OCI-LY3 (cell line): ENCODE data around the gene STC2.

Experiments used
- H2AFZ ChIP-seq: fragments of 200-600, 300-600 bp; shearing (Covaris generic); 2 replicates; pipeline ENCODE4 v1.6.0; 2014; ENCODE audit warnings: antibody characterized with exemption, low read depth, low read length
- H3K27ac ChIP-seq: fragments of 200-600, 300-600 bp; sonication (generic); 2 replicates; pipeline ENCODE4 v1.5.1; 2014; ENCODE audit warnings: mild to moderate bottlenecking, low read length, moderate library complexity, mixed read lengths
- H3K27me3 ChIP-seq: fragments of 200-600, 300-600 bp; sonication (generic); 2 replicates; pipeline ENCODE4 v1.6.1; 2014; ENCODE audit warnings: low read depth, low read length, mixed read lengths
- H3K36me3 ChIP-seq: fragments of 200-600, 300-600 bp; sonication (generic); replicated peaks from 2 replicates; pipeline ENCODE3; 2014; ENCODE audit warnings: low read depth, low read length, mixed read lengths
- H3K4me1 ChIP-seq: fragments of 300-600, 200-600 bp; sonication (generic); 2 replicates; pipeline ENCODE4 v1.6.1; 2014; ENCODE audit warnings: low read length, mixed read lengths
- H3K4me2 ChIP-seq: fragments of 200-600, 300-600 bp; sonication (generic); 2 replicates; pipeline ENCODE4 v1.6.1; 2014; ENCODE audit warnings: low read length, mixed read lengths
- H3K4me3 ChIP-seq: fragments of 300-600, 200-600 bp; sonication (generic); 2 replicates; pipeline ENCODE4 v1.5.1; 2014; ENCODE audit warnings: antibody characterized with exemption, mild to moderate bottlenecking, low read length, moderate library complexity
- H3K79me2 ChIP-seq: fragments of 300-600, 200-600 bp; shearing (Covaris generic); 2 replicates; pipeline ENCODE4 v1.6.1; 2014; ENCODE audit warnings: mild to moderate bottlenecking, low read length, mixed read lengths
- H3K9ac ChIP-seq: fragments of 300-600, 200-600 bp; shearing (Covaris generic); 2 replicates; pipeline ENCODE4 v1.6.0; 2014; ENCODE audit warnings: mild to moderate bottlenecking, low read length, moderate library complexity
- H3K9me3 ChIP-seq: fragments of 200-600, 300-600 bp; shearing (Covaris generic); 2 replicates; pipeline ENCODE4 v1.6.1; 2014; ENCODE audit warnings: low read length, mixed read lengths; ENCODE audit not compliant: insufficient read depth
- H4K20me1 ChIP-seq: fragments of 200-600, 300-600 bp; sonication (generic); 2 replicates; pipeline ENCODE4 v1.6.1; 2016; ENCODE audit warnings: low read length, mixed read lengths; ENCODE audit not compliant: insufficient read depth
- CTCF ChIP-seq: fragments of 200-600, 300-600 bp; sonication (generic); IDR thresholded peaks from 2 replicates; pipeline ENCODE4 v1.5.1; 2014; ENCODE audit warnings: antibody characterized with exemption, low read length, low read depth
- EZH2phosphoT487 ChIP-seq: fragments of 200-600 bp; shearing (Covaris generic); IDR thresholded peaks from 2 replicates; pipeline ENCODE4 v1.6.1; 2018; ENCODE audit warnings: antibody characterized with exemption, mixed run types, low read depth

Gene STC2

GRCh38 chr5:173307695-173308094, 20.5 kb downstream of the STC2 start:
- H3K9me3 ChIP-seq = no peaks in the 10 kb centered on the region; the same call in 1 of the 2 replicates
- H4K20me1 ChIP-seq = no peaks in the 10 kb centered on the region
- no peak overlapping the region for H2AFZ ChIP-seq
- H3K9ac ChIP-seq = no peak overlapping the region
- peaks cover 3% of the 10 kb centered on the region; the same call in 1 of the 2 replicates for H3K27me3 ChIP-seq
- H3K79me2 ChIP-seq = no peaks in the 10 kb centered on the region
- no peak for TF ChIP-seq CTCF
- no peaks in the 10 kb centered on the region for H3K4me1 ChIP-seq
- no peak overlapping the region for H3K27ac ChIP-seq
- no peak overlapping the region for H3K4me2 ChIP-seq
- H3K36me3 ChIP-seq = no peaks in the 10 kb centered on the region
- H3K4me3 ChIP-seq = no peak overlapping the region

- Histone ChIP-seq H4K20me1 (no peaks in the 10 kb centered on the region), H3K4me1 (no peaks in the 10 kb centered on the region), H3K27ac (no peak overlapping the region), H3K27me3 (no peaks in the 10 kb centered on the region; the same call in 1 of the 2 replicates), H3K4me2 (no peak overlapping the region), H3K4me3 (no peak overlapping the region), H3K9ac (no peak overlapping the region), H3K9me3 (no peaks in the 10 kb centered on the region; the same call in 1 of the 2 replicates), H2AFZ (no peak overlapping the region), H3K36me3 (no peaks in the 10 kb centered on the region), H3K79me2 (no peaks in the 10 kb centered on the region)
- TF ChIP-seq CTCF (no peak), EZH2phosphoT487 (no peak)
These were observed 21.5 kb downstream of the STC2 start for GRCh38 chr5:173306695-173307094.

- no peak overlapping the region for H3K4me3 ChIP-seq
- H3K4me1 ChIP-seq = no peaks in the 10 kb centered on the region
- H3K27me3 ChIP-seq = peaks cover 5% of the 10 kb centered on the region; the same call in 1 of the 2 replicates
- no peak overlapping the region for H3K4me2 ChIP-seq
- no peaks in the 10 kb centered on the region for H3K79me2 ChIP-seq
- no peaks in the 10 kb centered on the region; the same call in 1 of the 2 replicates for H3K9me3 ChIP-seq
- H2AFZ ChIP-seq = no peak overlapping the region
- TF ChIP-seq EZH2phosphoT487 = no peak
- no peak for TF ChIP-seq CTCF
- no peaks in the 10 kb centered on the region for H3K36me3 ChIP-seq
- no peak overlapping the region for H3K9ac ChIP-seq
- H4K20me1 ChIP-seq = no peaks in the 10 kb centered on the region
- H3K27ac ChIP-seq = no peak overlapping the region
These were observed 23.6 kb downstream of the STC2 start for GRCh38 chr5:173304591-173304988.

GRCh38 chr5:173303878-173304590, 24.2 kb downstream of the STC2 start:
- Histone ChIP-seq H3K4me1 (no peaks in the 10 kb centered on the region), H3K79me2 (no peaks in the 10 kb centered on the region), H3K9ac (no peak overlapping the region), H3K4me2 (no peak overlapping the region), H3K9me3 (no peaks in the 10 kb centered on the region; the same call in 1 of the 2 replicates), H3K27ac (no peak overlapping the region), H3K4me3 (no peak overlapping the region), H3K27me3 (peaks cover 5% of the 10 kb centered on the region; the same call in 1 of the 2 replicates), H4K20me1 (no peaks in the 10 kb centered on the region), H2AFZ (no peak overlapping the region), H3K36me3 (no peaks in the 10 kb centered on the region)
- no peak for TF ChIP-seq EZH2phosphoT487
- no peak for TF ChIP-seq CTCF
